ENCODE data around the gene IGFN1.

Gene IGFN1

GRCh38 chr1:201267481-201268229, 77.0 kb downstream of the IGFN1 start:
- DNase-seq: no peak

GRCh38 chr1:201268604-201269151, 78.1 kb downstream of the IGFN1 start:
- no peak for DNase-seq

GRCh38 chr1:201269281-201269680, 78.7 kb downstream of the IGFN1 start:
- no peak for DNase-seq

GRCh38 chr1:201269900-201270410, 79.3 kb downstream of the IGFN1 start:
- no peak for DNase-seq

GRCh38 chr1:201270616-201271390, 80.2 kb downstream of the IGFN1 start:
- no peak for DNase-seq

- no peak for DNase-seq
Measured at GRCh38 chr1:201272799-201273198, 82.2 kb downstream of the IGFN1 start.

GRCh38 chr1:201274616-201275252, 84.1 kb downstream of the IGFN1 start:
- DNase-seq: no peak

- peak; percentile 55 for DNase-seq
Measured at GRCh38 chr1:201275253-201275666, 84.6 kb downstream of the IGFN1 start.

GRCh38 chr1:201276891-201277290, 86.3 kb downstream of the IGFN1 start:
- no peak for DNase-seq

GRCh38 chr1:201277441-201277840, 86.8 kb downstream of the IGFN1 start:
- no peak for DNase-seq
